Gastrocnemius medialis (tissue), 4 donors: ENCODE results near the gene RHBDD1.

Source experiments
- CTCF ChIP-seq, 5 experiments: fragments of 450-650 bp in 3 of 5; fragments of 200-600 bp in 2 of 5; sonication (generic) in 2 of 5; IDR thresholded peaks in 4 of 5; conservative IDR thresholded peaks in 1 of 5; 1 replicate in 4 of 5; 2 replicates in 1 of 5; pipeline ENCODE4 v1.5.1; 2016 to 2019; ENCODE audit warnings: antibody characterized with exemption in 5 of 5, mild to moderate bottlenecking in 3 of 5, moderate library complexity in 3 of 5
- POLR2A ChIP-seq, 2 donors: fragments of 450-650 bp; IDR thresholded peaks; one replicate each; pipeline ENCODE4 v1.6.1; 2017; ENCODE audit warnings: antibody characterized with exemption in 2 of 2, mild to moderate bottlenecking in 2 of 2, moderate library complexity in 2 of 2

GRCh38 chr2:226911932-226912331 is 76.1 kb downstream of the RHBDD1 start:
- TF ChIP-seq CTCF (IDR thresholded peaks at IDR 0.05 in 4 of 5, conservative IDR thresholded peaks at IDR 0.05 in 1 of 5) (no peak), POLR2A (IDR thresholded peaks at IDR 0.05) (no peak)
